ENCODE data around the gene COBL.

GRCh38 chr7:51104278-51104677, 212.3 kb downstream of the COBL start:
- TF ChIP-seq POLR2A (IDR thresholded peaks at IDR 0.05) (no peak), CTCF (IDR thresholded peaks at IDR 0.05) (no peak)
